NCI-H2081 treated with DMSO at 0.1 percent for 48 hours (cell line): ENCODE data around the gene YBEY.
"Not testable (repeated sequence)": the region's sequence is repeated elsewhere in the genome, so short reads cannot be mapped to it uniquely, and the experiment has no call there.

Source experiments
- DNase-seq: peaks from one replicate; lab custom pipeline; 2025; lab: John Stamatoyannopoulos, UW

Gene YBEY

GRCh38 chr21:46285761-46286647, at the start of gene YBEY:
Gene YBEY, plus strand, starts transcription at chr21:46286342. Its CDS starts 572 bp downstream, at chr21:46286914.
- DNase-seq, result peak; percentile 57

GRCh38 chr21:46237474-46237873, 48.7 kb upstream of the YBEY start:
- no peak for DNase-seq

- DNase-seq, result no peak
Measured at GRCh38 chr21:46239817-46240325, 46.3 kb upstream of the YBEY start.

- DNase-seq, result not testable (repeated sequence)
Measured at GRCh38 chr21:46241577-46241976, 44.6 kb upstream of the YBEY start.

GRCh38 chr21:46243325-46243724, 42.8 kb upstream of the YBEY start:
- no peak for DNase-seq

- no peak for DNase-seq
Measured at GRCh38 chr21:46243960-46244361, 42.2 kb upstream of the YBEY start.

- no peak for DNase-seq
Measured at GRCh38 chr21:46244602-46245001, 41.5 kb upstream of the YBEY start.

GRCh38 chr21:46245213-46245915, 40.8 kb upstream of the YBEY start:
- no peak for DNase-seq

GRCh38 chr21:46246345-46246744, 39.8 kb upstream of the YBEY start:
- no peak for DNase-seq

- no peak for DNase-seq
Measured at GRCh38 chr21:46247699-46248421, 38.3 kb upstream of the YBEY start.

GRCh38 chr21:46248422-46248782, 37.7 kb upstream of the YBEY start:
- no peak for DNase-seq

GRCh38 chr21:46248827-46249226, 37.3 kb upstream of the YBEY start:
- no peak for DNase-seq

GRCh38 chr21:46250146-46250725, 35.9 kb upstream of the YBEY start:
- DNase-seq, result no peak

GRCh38 chr21:46252840-46253239, 33.3 kb upstream of the YBEY start:
- no peak for DNase-seq

- no peak for DNase-seq
Measured at GRCh38 chr21:46253610-46254124, 32.5 kb upstream of the YBEY start.

GRCh38 chr21:46254208-46254975, 31.8 kb upstream of the YBEY start:
- no peak for DNase-seq

- DNase-seq, result no peak
Measured at GRCh38 chr21:46255166-46255565, 31.0 kb upstream of the YBEY start.

GRCh38 chr21:46255758-46256337, 30.3 kb upstream of the YBEY start:
- no peak for DNase-seq

- DNase-seq, result no peak
Measured at GRCh38 chr21:46256501-46256994, 29.6 kb upstream of the YBEY start.

GRCh38 chr21:46264046-46264689, 22.0 kb upstream of the YBEY start:
- no peak for DNase-seq
